ENCODE results near the gene MRC1. TPM values are rescaled to one million over a fixed set of nuclear protein-coding genes. Genes with fewer than 3 reads are reported as not detected.

MRC1 gene
- total and polyA plus RNA-seq, 9 donors = 10.3 to 18.6 (median 13.4) TPM

- Histone ChIP-seq H3K4me1 (ENCODE audit: control insufficient read depth, insufficient read depth, low read length) (no peaks in the 10 kb centered on the region), H3K36me3 (ENCODE audit: control insufficient read depth, insufficient read depth, low read length) (no peaks in the 10 kb centered on the region), H3K9me3 (replicated peaks; ENCODE audit: control insufficient read depth, low read depth, low read length) (no peaks in the 10 kb centered on the region), H3K27ac (ENCODE audit: low read length) (no peak overlapping the region), H3K27me3 (ENCODE audit: control insufficient read depth, insufficient read depth, low read length) (no peaks in the 10 kb centered on the region), H3K4me3 (ENCODE audit: low read length) (no peak overlapping the region)
- no peak for DNase-seq
- no CpG with 5 or more reads among the region's 5 CpGs for WGBS (ENCODE audit: insufficient coverage)
Measured at GRCh38 chr10:17861760-17862159, 52.6 kb downstream of the MRC1 start.

- Histone ChIP-seq H3K27me3 (ENCODE audit: control insufficient read depth, insufficient read depth, low read length) (no peaks in the 10 kb centered on the region), H3K27ac (ENCODE audit: low read length) (no peak overlapping the region), H3K4me3 (ENCODE audit: low read length) (no peak overlapping the region), H3K4me1 (ENCODE audit: control insufficient read depth, insufficient read depth, low read length) (no peaks in the 10 kb centered on the region), H3K9me3 (replicated peaks; ENCODE audit: control insufficient read depth, low read depth, low read length) (no peaks in the 10 kb centered on the region), H3K36me3 (ENCODE audit: control insufficient read depth, insufficient read depth, low read length) (no peaks in the 10 kb centered on the region)
- 40% methylated on average over 1 of the region's 3 CpGs for WGBS (ENCODE audit: insufficient coverage)
- no peak for DNase-seq
Measured at GRCh38 chr10:17865351-17865750, 56.2 kb downstream of the MRC1 start.

GRCh38 chr10:17866346-17866745, 57.2 kb downstream of the MRC1 start:
- H3K9me3 ChIP-seq (replicated peaks; ENCODE audit: control insufficient read depth, low read depth, low read length) = no peaks in the 10 kb centered on the region
- H3K4me3 ChIP-seq (ENCODE audit: low read length) = no peak overlapping the region
- no peaks in the 10 kb centered on the region for H3K4me1 ChIP-seq (ENCODE audit: control insufficient read depth, insufficient read depth, low read length)
- no peak for DNase-seq
- 100% methylated on average over 1 of the region's 10 CpGs for WGBS (ENCODE audit: insufficient coverage)
- H3K27ac ChIP-seq (ENCODE audit: low read length) = no peak overlapping the region
- no peaks in the 10 kb centered on the region for H3K36me3 ChIP-seq (ENCODE audit: control insufficient read depth, insufficient read depth, low read length)
- no peaks in the 10 kb centered on the region for H3K27me3 ChIP-seq (ENCODE audit: control insufficient read depth, insufficient read depth, low read length)

- H3K4me3 ChIP-seq (ENCODE audit: low read length) = no peak overlapping the region
- DNase-seq = no peak
- H3K27ac ChIP-seq (ENCODE audit: low read length) = no peak overlapping the region
- no peaks in the 10 kb centered on the region for H3K36me3 ChIP-seq (ENCODE audit: control insufficient read depth, insufficient read depth, low read length)
- no peaks in the 10 kb centered on the region for H3K4me1 ChIP-seq (ENCODE audit: control insufficient read depth, insufficient read depth, low read length)
- 71% methylated on average over 2 of the region's 2 CpGs for WGBS (ENCODE audit: insufficient coverage)
- no peaks in the 10 kb centered on the region for H3K9me3 ChIP-seq (replicated peaks; ENCODE audit: control insufficient read depth, low read depth, low read length)
- no peaks in the 10 kb centered on the region for H3K27me3 ChIP-seq (ENCODE audit: control insufficient read depth, insufficient read depth, low read length)
Measured at GRCh38 chr10:17867056-17867455, 57.9 kb downstream of the MRC1 start.

GRCh38 chr10:17871036-17871435, 61.9 kb downstream of the MRC1 start:
- H3K27ac ChIP-seq (ENCODE audit: low read length) = no peak overlapping the region
- H3K27me3 ChIP-seq (ENCODE audit: control insufficient read depth, insufficient read depth, low read length) = no peaks in the 10 kb centered on the region
- H3K4me1 ChIP-seq (ENCODE audit: control insufficient read depth, insufficient read depth, low read length) = no peaks in the 10 kb centered on the region
- no peak overlapping the region for H3K4me3 ChIP-seq (ENCODE audit: low read length)
- H3K9me3 ChIP-seq (replicated peaks; ENCODE audit: control insufficient read depth, low read depth, low read length) = no peaks in the 10 kb centered on the region
- no peaks in the 10 kb centered on the region for H3K36me3 ChIP-seq (ENCODE audit: control insufficient read depth, insufficient read depth, low read length)
- DNase-seq = peak; percentile 35
- no CpG with 5 or more reads among the region's 6 CpGs for WGBS (ENCODE audit: insufficient coverage)

GRCh38 chr10:17872191-17873091, 63.3 kb downstream of the MRC1 start:
- Histone ChIP-seq H3K27me3 (ENCODE audit: control insufficient read depth, insufficient read depth, low read length) (no peaks in the 10 kb centered on the region), H3K9me3 (replicated peaks; ENCODE audit: control insufficient read depth, low read depth, low read length) (no peaks in the 10 kb centered on the region), H3K4me1 (ENCODE audit: control insufficient read depth, insufficient read depth, low read length) (no peaks in the 10 kb centered on the region), H3K36me3 (ENCODE audit: control insufficient read depth, insufficient read depth, low read length) (no peaks in the 10 kb centered on the region), H3K27ac (ENCODE audit: low read length) (no peak overlapping the region), H3K4me3 (ENCODE audit: low read length) (no peak overlapping the region)
- peak; percentile 14 for DNase-seq
- 59% methylated on average over 4 of the region's 8 CpGs for WGBS (ENCODE audit: insufficient coverage)

- H3K27me3 ChIP-seq (ENCODE audit: control insufficient read depth, insufficient read depth, low read length) = no peaks in the 10 kb centered on the region
- no peak overlapping the region for H3K27ac ChIP-seq (ENCODE audit: low read length)
- no peaks in the 10 kb centered on the region for H3K9me3 ChIP-seq (replicated peaks; ENCODE audit: control insufficient read depth, low read depth, low read length)
- DNase-seq = no peak
- no peaks in the 10 kb centered on the region for H3K36me3 ChIP-seq (ENCODE audit: control insufficient read depth, insufficient read depth, low read length)
- WGBS (ENCODE audit: insufficient coverage) = 35% methylated on average over 2 of the region's 2 CpGs
- H3K4me1 ChIP-seq (ENCODE audit: control insufficient read depth, insufficient read depth, low read length) = no peaks in the 10 kb centered on the region
- H3K4me3 ChIP-seq (ENCODE audit: low read length) = no peak overlapping the region
Measured at GRCh38 chr10:17873946-17874345, 64.8 kb downstream of the MRC1 start.

- H3K9me3 ChIP-seq (replicated peaks; ENCODE audit: control insufficient read depth, low read depth, low read length) = no peaks in the 10 kb centered on the region
- H3K27me3 ChIP-seq (ENCODE audit: control insufficient read depth, insufficient read depth, low read length) = no peaks in the 10 kb centered on the region
- H3K27ac ChIP-seq (ENCODE audit: low read length) = no peak overlapping the region
- H3K4me3 ChIP-seq (ENCODE audit: low read length) = no peak overlapping the region
- H3K4me1 ChIP-seq (ENCODE audit: control insufficient read depth, insufficient read depth, low read length) = no peaks in the 10 kb centered on the region
- no peak for DNase-seq
- H3K36me3 ChIP-seq (ENCODE audit: control insufficient read depth, insufficient read depth, low read length) = no peaks in the 10 kb centered on the region
Measured at GRCh38 chr10:17877121-17877520, 68.0 kb downstream of the MRC1 start.

GRCh38 chr10:17878896-17879295, 69.7 kb downstream of the MRC1 start:
- Histone ChIP-seq H3K27me3 (ENCODE audit: control insufficient read depth, insufficient read depth, low read length) (no peaks in the 10 kb centered on the region), H3K9me3 (replicated peaks; ENCODE audit: control insufficient read depth, low read depth, low read length) (no peaks in the 10 kb centered on the region), H3K4me3 (ENCODE audit: low read length) (no peak overlapping the region), H3K27ac (ENCODE audit: low read length) (no peak overlapping the region), H3K4me1 (ENCODE audit: control insufficient read depth, insufficient read depth, low read length) (no peaks in the 10 kb centered on the region), H3K36me3 (ENCODE audit: control insufficient read depth, insufficient read depth, low read length) (no peaks in the 10 kb centered on the region)
- no peak for DNase-seq
- WGBS (ENCODE audit: insufficient coverage) = 83% methylated on average over 1 of the region's 5 CpGs

- H3K4me1 ChIP-seq (ENCODE audit: control insufficient read depth, insufficient read depth, low read length) = no peaks in the 10 kb centered on the region
- H3K9me3 ChIP-seq (replicated peaks; ENCODE audit: control insufficient read depth, low read depth, low read length) = peaks cover 2% of the 10 kb centered on the region
- no peaks in the 10 kb centered on the region for H3K36me3 ChIP-seq (ENCODE audit: control insufficient read depth, insufficient read depth, low read length)
- no peak overlapping the region for H3K4me3 ChIP-seq (ENCODE audit: low read length)
- no CpG with 5 or more reads among the region's 3 CpGs for WGBS (ENCODE audit: insufficient coverage)
- no peak for DNase-seq
- no peak overlapping the region for H3K27ac ChIP-seq (ENCODE audit: low read length)
- H3K27me3 ChIP-seq (ENCODE audit: control insufficient read depth, insufficient read depth, low read length) = no peaks in the 10 kb centered on the region
Measured at GRCh38 chr10:17880601-17881000, 71.5 kb downstream of the MRC1 start.

All from muscle of leg (tissue), 11 donors.